ENCODE results near the gene DLGAP5. TPM values are rescaled to one million over a fixed set of nuclear protein-coding genes. Genes with fewer than 3 reads are reported as not detected.

The DLGAP5 gene
- total RNA-seq, 1 experiment from 2014 or later = 72.8 TPM

DNA sequence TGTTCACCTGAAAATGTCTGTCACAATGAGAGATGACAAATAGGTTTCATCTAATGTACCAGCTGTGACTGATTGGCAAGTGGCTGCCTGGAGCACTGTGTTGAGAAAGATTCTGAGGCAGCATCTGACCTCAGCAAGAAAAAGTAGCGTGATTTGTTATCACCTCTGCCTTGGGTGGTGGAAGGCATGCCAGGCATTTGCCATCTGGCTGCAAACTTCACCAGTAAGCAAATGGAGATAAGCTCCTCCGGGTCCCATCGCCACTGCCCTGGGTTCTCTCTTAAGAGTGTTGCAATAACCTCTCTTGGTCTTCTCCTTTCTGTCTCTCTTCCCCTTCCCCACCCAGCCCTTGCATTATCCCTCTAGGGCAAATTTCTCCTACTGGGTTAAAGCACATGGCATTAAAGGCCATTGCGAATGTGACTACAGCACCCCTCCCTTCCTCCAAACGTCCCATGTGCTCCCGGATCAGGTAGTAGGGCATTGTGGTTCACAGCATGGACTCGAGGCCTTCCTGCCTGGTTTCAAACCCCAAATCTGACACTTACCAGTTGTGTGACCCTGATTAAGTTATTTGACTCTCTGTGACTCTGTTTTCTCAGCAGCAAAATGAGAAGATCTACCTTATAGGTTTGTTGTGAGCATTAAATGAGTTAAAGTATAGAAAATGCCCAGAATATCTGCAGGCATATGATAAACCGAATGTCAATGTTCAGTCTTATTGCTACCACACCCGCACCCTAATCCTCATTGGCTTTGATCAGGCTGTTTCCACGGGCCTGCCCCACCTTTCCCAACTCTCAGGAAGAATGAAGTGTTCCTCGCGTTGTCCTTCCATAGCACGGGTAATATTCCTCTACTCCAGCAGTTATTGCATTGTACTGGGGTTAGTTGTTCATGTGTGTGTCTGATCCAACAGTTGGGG is 70.6 kb downstream of the DLGAP5 start:
- Histone ChIP-seq H3K27me3 (ENCODE audit: insufficient read depth, low read length) (no peaks in the 10 kb centered on the region), H3K36me3 (ENCODE audit: control insufficient read depth in 1 of 2, insufficient read depth in 2 of 2, low read length in 2 of 2) (no peaks in the 10 kb centered on the region), H3K4me2 (ENCODE audit: low read length) (no peak overlapping the region), H4K20me1 (ENCODE audit: insufficient read depth) (no peaks in the 10 kb centered on the region), H3K27ac (ENCODE audit: low read depth, low read length) (no peak overlapping the region), H3K79me2 (ENCODE audit: insufficient read depth, low read length) (no peaks in the 10 kb centered on the region), H3K9me2 (ENCODE audit: insufficient read depth) (no peaks in the 10 kb centered on the region), H3K9me3 (ENCODE audit: control insufficient read depth in 1 of 2, insufficient read depth in 1 of 2, low read depth in 1 of 2, low read length in 2 of 2) (no peaks in the 10 kb centered on the region), H3K9ac (ENCODE audit: low read length) (no peak overlapping the region), H3K4me3 (replicated peaks in 1 of 2; ENCODE audit: low read depth in 1 of 2, low read length in 2 of 2) (no peak overlapping the region), H2AFZ (ENCODE audit: low read depth, low read length, poor library complexity, severe bottlenecking) (no peak overlapping the region), H3K4me1 (ENCODE audit: control insufficient read depth in 1 of 2, insufficient read depth in 2 of 2, low read length in 2 of 2) (peaks cover 15 to 28% of the 10 kb centered on the region in 2 experiments)
- CTCF ChIA-PET = no interaction called here
- POLR2A ChIA-PET = no interaction called here
- TF ChIP-seq SP1 (IDR thresholded peaks at IDR 0.05; ENCODE audit: low read depth) (no peak), ZNF274 (IDR thresholded peaks at IDR 0.05; ENCODE audit: low read depth, low read length) (no peak), TCF7L2 (IDR thresholded peaks at IDR 0.05; ENCODE audit: borderline replicate concordance, extremely low read depth, insufficient read depth, insufficient read length) (no peak), YY1 (IDR thresholded peaks at IDR 0.05; ENCODE audit: extremely low read depth, insufficient replicate concordance, low read depth, low read length) (no peak)
- TF ChIP-seq, protein P1, sequence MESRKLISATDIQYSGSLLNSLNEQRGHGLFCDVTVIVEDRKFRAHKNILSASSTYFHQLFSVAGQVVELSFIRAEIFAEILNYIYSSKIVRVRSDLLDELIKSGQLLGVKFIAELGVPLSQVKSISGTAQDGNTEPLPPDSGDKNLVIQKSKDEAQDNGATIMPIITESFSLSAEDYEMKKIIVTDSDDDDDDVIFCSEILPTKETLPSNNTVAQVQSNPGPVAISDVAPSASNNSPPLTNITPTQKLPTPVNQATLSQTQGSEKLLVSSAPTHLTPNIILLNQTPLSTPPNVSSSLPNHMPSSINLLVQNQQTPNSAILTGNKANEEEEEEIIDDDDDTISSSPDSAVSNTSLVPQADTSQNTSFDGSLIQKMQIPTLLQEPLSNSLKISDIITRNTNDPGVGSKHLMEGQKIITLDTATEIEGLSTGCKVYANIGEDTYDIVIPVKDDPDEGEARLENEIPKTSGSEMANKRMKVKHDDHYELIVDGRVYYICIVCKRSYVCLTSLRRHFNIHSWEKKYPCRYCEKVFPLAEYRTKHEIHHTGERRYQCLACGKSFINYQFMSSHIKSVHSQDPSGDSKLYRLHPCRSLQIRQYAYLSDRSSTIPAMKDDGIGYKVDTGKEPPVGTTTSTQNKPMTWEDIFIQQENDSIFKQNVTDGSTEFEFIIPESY (IDR thresholded peaks at IDR 0.05; ENCODE audit: extremely low read depth, insufficient replicate concordance, low read length) = no peak
- TF ChIP-seq, protein P2, sequence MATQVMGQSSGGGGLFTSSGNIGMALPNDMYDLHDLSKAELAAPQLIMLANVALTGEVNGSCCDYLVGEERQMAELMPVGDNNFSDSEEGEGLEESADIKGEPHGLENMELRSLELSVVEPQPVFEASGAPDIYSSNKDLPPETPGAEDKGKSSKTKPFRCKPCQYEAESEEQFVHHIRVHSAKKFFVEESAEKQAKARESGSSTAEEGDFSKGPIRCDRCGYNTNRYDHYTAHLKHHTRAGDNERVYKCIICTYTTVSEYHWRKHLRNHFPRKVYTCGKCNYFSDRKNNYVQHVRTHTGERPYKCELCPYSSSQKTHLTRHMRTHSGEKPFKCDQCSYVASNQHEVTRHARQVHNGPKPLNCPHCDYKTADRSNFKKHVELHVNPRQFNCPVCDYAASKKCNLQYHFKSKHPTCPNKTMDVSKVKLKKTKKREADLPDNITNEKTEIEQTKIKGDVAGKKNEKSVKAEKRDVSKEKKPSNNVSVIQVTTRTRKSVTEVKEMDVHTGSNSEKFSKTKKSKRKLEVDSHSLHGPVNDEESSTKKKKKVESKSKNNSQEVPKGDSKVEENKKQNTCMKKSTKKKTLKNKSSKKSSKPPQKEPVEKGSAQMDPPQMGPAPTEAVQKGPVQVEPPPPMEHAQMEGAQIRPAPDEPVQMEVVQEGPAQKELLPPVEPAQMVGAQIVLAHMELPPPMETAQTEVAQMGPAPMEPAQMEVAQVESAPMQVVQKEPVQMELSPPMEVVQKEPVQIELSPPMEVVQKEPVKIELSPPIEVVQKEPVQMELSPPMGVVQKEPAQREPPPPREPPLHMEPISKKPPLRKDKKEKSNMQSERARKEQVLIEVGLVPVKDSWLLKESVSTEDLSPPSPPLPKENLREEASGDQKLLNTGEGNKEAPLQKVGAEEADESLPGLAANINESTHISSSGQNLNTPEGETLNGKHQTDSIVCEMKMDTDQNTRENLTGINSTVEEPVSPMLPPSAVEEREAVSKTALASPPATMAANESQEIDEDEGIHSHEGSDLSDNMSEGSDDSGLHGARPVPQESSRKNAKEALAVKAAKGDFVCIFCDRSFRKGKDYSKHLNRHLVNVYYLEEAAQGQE (IDR thresholded peaks at IDR 0.05; ENCODE audit: low read depth) = no peak
- TF ChIP-seq, protein P3, sequence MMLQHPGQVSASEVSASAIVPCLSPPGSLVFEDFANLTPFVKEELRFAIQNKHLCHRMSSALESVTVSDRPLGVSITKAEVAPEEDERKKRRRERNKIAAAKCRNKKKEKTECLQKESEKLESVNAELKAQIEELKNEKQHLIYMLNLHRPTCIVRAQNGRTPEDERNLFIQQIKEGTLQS (IDR thresholded peaks at IDR 0.05) = no peak
- ATAC-seq = no peak
- intact Hi-C loops (cut with micrococcal nuclease) = no loop called here
- DNase-seq (ENCODE audit: low read depth, low spot score) = no peak
- BruUV-seq (replicated peaks) = no TSS peak
- RAD21 ChIA-PET (ENCODE audit: low non-redundant PET in 1 of 2, low total read pairs in 2 of 2, uncharacterized antibody in 2 of 2, unreplicated experiment in 2 of 2) = no interaction called here
